Measurements from ENCODE around the gene FOXP4.
"Not testable (repeated sequence)": the region's sequence is repeated elsewhere in the genome, so short reads cannot be mapped to it uniquely, and the experiment has no call there.

The FOXP4 gene

DNA sequence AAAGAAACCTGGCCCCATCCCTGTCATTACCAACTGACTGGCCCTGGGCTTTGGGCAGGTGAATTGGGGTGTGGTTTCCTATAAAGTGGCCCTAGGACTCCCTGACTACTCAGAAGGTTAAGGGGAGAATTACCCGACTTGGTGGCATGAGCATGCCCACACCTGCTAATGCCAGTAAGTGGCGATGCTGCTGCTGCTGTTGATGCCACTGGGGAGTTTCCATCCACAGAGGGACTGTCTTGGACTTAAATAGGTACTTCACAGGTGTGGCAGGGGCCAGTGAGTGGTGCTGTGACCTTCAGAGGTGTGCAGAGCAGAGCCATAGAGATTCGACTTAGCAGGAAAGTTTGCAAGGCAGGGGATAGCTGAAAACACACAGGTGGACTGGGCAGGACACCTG is 59.5 kb downstream of the FOXP4 start:
- Mint-ChIP-seq H3K27me3 (peaks cover 0 to 6% of the 10 kb centered on the region in 2 donors), H3K27ac (no peak overlapping the region), H3K36me3 (peaks cover 4 to 8% of the 10 kb centered on the region in 2 donors), H3K4me3 (no peak overlapping the region), H3K9me3 (no peaks in the 10 kb centered on the region), H3K4me1 (peaks cover 8% of the 10 kb centered on the region in 2 donors)
- DNase-seq = no peak
- no peak for ATAC-seq (replicated peaks)

DNA sequence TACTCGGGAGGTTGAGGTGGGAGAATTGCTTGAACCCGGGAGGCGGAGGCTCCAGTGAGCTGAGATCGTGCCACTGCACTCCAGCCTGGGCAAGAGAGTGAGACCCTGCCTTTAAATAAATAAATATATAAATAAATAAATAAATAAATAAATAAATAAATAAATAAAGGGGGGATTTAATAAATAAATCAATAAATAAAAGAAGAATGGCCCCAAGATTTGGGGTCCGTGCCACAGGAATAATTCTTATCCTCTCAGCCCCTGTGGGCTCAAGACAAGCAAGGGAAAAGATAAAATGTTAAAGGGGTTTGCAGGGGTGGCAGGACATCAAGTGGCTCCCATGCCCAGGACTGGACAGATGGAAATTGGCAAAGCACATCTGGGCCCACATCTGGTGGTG is 60.9 kb downstream of the FOXP4 start:
- no peaks in the 10 kb centered on the region for H3K9me3 Mint-ChIP-seq
- H3K27ac Mint-ChIP-seq = no peak overlapping the region
- H3K4me1 Mint-ChIP-seq = peaks cover 8% of the 10 kb centered on the region in 2 donors
- no peak for ATAC-seq (replicated peaks)
- H3K4me3 Mint-ChIP-seq = no peak overlapping the region
- H3K36me3 Mint-ChIP-seq = peaks cover 0 to under 1% of the 10 kb centered on the region in 2 donors
- DNase-seq = no peak
- H3K27me3 Mint-ChIP-seq = peaks cover 0 to 10% of the 10 kb centered on the region in 2 donors

DNA sequence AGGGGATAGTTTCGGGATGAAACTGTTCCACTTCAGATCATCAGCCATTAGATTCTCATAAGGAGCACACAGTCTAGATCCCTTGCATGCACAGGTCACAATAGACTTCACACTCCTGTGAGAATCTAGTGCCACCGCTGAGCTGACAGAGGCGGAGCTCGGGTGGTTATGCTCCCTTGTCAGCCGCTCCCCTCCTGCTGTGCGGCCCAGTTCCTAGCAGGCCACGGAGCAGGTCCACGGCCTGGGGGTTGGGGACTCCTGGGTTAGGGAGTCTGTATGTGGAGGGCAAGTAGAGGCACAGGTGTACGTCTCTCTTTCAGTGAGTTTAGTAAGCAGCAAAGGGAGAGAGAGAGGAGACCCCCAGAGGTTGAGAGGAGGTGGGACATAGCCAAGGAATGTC is 61.6 kb downstream of the FOXP4 start:
- Mint-ChIP-seq H3K4me1 (peaks cover 5 to 6% of the 10 kb centered on the region in 2 donors), H3K36me3 (no peaks in the 10 kb centered on the region), H3K27ac (no peak overlapping the region), H3K9me3 (peaks cover 0 to 2% of the 10 kb centered on the region in 2 donors), H3K4me3 (no peak overlapping the region), H3K27me3 (peaks cover 5 to 10% of the 10 kb centered on the region in 2 donors)
- no peak for DNase-seq
- ATAC-seq (replicated peaks) = no peak

DNA sequence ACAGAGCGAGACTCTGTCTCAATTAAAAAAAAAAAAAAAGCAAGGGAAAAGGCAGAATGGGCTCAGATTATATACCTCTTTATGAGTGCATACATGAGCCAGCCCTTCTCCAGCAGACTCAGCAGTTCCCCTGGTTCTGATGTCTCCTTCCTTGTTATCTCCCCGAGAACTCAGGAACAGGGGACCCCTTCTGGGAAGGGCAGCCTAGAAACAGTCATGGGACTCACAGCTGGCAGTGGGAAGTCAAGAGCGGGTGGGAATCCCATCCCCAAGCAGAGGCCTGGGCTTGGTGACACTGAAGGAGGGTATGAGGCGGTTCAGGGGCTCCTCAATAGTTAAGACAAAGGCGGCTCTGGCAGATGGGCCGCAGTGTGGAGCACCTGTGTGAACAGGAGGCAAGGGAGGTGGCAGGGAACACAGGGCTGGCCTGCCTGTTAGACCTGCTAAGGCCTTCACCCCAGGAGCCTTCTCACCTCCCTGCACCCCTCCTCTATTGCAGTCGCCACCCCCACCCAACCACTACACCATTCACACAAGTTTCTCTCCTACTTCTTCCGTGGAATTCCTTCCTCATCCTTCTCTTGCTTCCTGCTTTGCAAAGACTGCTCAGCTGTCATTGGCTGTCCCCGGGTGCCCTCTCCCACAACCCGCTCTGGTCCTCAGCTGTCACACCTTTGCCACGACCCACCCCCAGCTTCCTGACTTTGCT is 62.4 kb downstream of the FOXP4 start:
- no peak for ATAC-seq (replicated peaks)

DNA sequence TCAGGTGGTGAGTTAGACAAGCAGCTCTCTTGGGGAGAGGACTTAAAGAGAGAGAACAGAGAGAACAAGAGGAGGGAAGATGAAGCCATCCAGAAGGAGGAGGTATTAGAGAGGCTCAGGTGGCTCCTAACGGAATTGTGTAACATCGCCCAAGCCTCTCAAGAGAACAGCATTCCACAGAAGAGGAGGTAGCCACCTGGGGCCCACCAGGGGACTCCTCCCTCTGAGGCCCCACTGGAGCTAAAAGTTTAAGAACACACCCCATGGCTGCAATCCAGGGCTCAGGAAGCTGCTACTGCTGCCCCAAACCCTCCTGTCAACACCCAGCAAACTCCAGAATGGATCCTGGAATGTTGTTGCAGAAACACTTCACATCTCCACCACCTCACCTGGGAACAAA is 68.5 kb downstream of the FOXP4 start:
- Mint-ChIP-seq H3K27me3 (peaks cover 10 to 12% of the 10 kb centered on the region in 2 donors), H3K36me3 (peaks cover 0 to 1% of the 10 kb centered on the region in 2 donors), H3K4me3 (no peak overlapping the region), H3K4me1 (no peaks in the 10 kb centered on the region), H3K27ac (no peak overlapping the region), H3K9me3 (peaks cover 0 to 2% of the 10 kb centered on the region in 2 donors)
- no peak for ATAC-seq (replicated peaks)
- no peak for DNase-seq

More for the DNA sequence above, 62.4 kb downstream of the FOXP4 start:
- Mint-ChIP-seq H3K4me3 (no peak overlapping the region), H3K4me1 (peaks cover 0 to 2% of the 10 kb centered on the region in 2 donors), H3K9me3 (peaks cover 0 to 2% of the 10 kb centered on the region in 2 donors), H3K27ac (no peak overlapping the region), H3K36me3 (peaks cover 0 to 1% of the 10 kb centered on the region in 2 donors), H3K27me3 (peaks cover 6 to 10% of the 10 kb centered on the region in 2 donors)
- no peak for DNase-seq

DNA sequence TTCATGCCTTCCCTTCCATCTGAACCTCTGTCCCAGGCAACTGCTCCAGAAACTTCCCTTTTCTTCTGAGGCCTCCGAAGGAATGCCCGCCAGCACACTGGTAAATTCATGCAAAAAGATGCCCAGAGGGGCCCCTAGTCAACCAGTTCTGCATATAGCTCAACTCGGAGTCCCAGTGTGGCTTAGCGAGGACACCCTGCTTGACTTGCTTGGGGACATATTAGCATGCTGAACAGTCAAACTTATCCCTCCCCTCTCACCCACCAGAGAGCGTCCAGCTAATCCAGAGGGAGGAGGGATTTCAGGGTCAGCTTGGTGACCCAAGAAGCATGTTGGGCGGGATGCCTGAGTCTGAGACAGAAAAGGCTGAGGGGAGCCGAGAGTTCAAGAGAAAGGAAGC is 69.1 kb downstream of the FOXP4 start:
- DNase-seq (no peak), ATAC-seq (replicated peaks) (no peak)
- Mint-ChIP-seq H3K27ac (no peak overlapping the region), H3K9me3 (peaks cover 0 to 2% of the 10 kb centered on the region in 2 donors), H3K27me3 (peaks cover 10 to 12% of the 10 kb centered on the region in 2 donors), H3K4me1 (no peaks in the 10 kb centered on the region), H3K36me3 (peaks cover 0 to 1% of the 10 kb centered on the region in 2 donors), H3K4me3 (no peak overlapping the region)

DNA sequence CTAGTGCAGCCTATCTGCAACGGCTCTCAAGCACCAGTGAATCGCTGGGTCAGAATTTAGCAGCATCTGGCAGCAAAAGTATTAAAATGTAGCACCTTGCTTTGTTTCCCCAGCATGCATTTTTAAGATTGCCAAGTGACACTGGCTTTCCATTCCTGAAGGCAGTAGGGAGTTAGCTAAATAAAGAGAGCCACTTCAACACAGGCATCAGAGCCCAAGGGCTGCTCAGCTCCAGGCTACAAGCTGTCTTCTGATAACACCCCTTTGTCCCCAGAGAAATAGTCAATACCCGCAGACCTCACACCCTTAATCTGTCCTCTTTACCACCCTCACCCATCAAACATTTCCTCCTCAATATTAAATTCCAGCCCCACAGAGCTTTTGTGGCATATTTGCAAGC is 72.4 kb downstream of the FOXP4 start:
- H3K9me3 Mint-ChIP-seq = peaks cover 6 to 18% of the 10 kb centered on the region in 2 donors

DNA sequence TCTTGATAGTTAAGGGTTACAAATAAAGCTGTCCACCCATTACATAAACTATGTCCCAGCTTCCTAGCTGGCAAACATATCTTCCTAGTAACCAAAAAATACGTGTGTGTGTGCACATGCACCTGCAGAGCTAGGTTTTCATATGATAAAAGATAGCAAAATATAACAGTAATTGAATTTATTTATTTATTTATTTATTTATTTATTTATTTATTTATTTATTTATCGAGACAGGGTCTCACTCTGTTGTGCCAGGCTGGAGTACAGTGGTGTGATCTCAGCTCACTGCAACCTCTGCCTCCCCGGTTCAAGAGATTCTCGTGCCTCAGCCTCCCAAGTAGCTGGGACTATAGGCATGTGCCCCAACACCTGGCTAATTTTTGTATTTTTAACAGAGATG is 73.0 kb downstream of the FOXP4 start:
- H3K27me3 Mint-ChIP-seq = peaks cover 15 to 18% of the 10 kb centered on the region in 2 donors
- H3K27ac Mint-ChIP-seq; H3K4me1 Mint-ChIP-seq; DNase-seq; H3K36me3 Mint-ChIP-seq; ATAC-seq (replicated peaks); H3K4me3 Mint-ChIP-seq: not testable (repeated sequence)
- peaks cover 6 to 18% of the 10 kb centered on the region in 2 donors for H3K9me3 Mint-ChIP-seq

More for the DNA sequence above, 72.4 kb downstream of the FOXP4 start:
- no peak overlapping the region for H3K4me3 Mint-ChIP-seq
- H3K27ac Mint-ChIP-seq = no peak overlapping the region
- ATAC-seq (replicated peaks) (no peak), DNase-seq (no peak)
- H3K4me1 Mint-ChIP-seq = no peaks in the 10 kb centered on the region
- peaks cover 15 to 17% of the 10 kb centered on the region in 2 donors for H3K27me3 Mint-ChIP-seq
- peaks cover 2 to 4% of the 10 kb centered on the region in 2 donors for H3K36me3 Mint-ChIP-seq

DNA sequence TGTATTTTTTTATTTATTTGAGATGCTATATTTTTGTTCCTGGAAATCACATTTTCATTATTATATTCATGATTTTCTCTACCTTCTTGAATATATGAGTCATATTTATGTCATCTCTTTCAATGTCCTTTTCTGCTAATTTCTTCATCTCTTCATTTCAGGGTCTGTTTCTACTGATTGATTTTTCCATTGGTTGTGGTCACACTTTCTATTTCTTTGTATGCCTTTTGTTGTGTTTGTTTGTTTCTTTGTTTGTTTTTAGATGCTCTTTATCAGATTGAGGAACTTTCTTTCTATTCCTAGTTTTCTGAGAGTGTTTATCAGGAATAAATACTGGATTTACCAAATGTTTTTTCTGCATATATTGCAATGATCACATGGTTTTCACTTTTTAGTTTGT is 75.2 kb downstream of the FOXP4 start:
- peaks cover 6 to 18% of the 10 kb centered on the region in 2 donors for H3K9me3 Mint-ChIP-seq
- DNase-seq (no peak), ATAC-seq (replicated peaks) (no peak)
- H3K4me1 Mint-ChIP-seq = peaks cover 6 to 7% of the 10 kb centered on the region in 2 donors
- H3K36me3 Mint-ChIP-seq = peaks cover 2 to 4% of the 10 kb centered on the region in 2 donors
- H3K4me3 Mint-ChIP-seq = no peak overlapping the region
- H3K27ac Mint-ChIP-seq = no peak overlapping the region
- H3K27me3 Mint-ChIP-seq = peaks cover 15 to 21% of the 10 kb centered on the region in 2 donors

DNA sequence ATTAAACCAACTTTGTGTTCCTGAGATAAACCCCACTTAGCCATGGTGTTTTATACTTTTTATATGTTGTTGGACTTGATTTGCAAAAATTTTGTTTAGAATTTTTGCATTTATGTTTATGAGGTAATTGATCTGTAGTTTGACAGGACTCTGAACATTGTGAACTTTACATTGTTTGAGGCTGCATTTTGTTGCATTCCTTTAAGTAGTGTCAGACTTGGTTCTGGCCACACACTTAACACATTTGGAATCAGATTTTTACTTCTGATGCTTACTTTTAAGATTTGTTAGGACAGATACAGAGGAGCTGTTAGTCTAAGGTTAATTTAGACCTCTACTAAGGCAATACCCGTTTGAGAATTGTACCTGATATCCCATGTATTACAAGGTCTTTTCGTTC is 75.6 kb downstream of the FOXP4 start:
- H3K27ac Mint-ChIP-seq = no peak overlapping the region
- DNase-seq (no peak), ATAC-seq (replicated peaks) (no peak)
- H3K4me3 Mint-ChIP-seq = no peak overlapping the region
- H3K4me1 Mint-ChIP-seq = peaks cover 6 to 7% of the 10 kb centered on the region in 2 donors
- H3K9me3 Mint-ChIP-seq = peaks cover 6 to 18% of the 10 kb centered on the region in 2 donors
- peaks cover 17 to 21% of the 10 kb centered on the region in 2 donors for H3K27me3 Mint-ChIP-seq
- peaks cover 2 to 4% of the 10 kb centered on the region in 2 donors for H3K36me3 Mint-ChIP-seq

DNA sequence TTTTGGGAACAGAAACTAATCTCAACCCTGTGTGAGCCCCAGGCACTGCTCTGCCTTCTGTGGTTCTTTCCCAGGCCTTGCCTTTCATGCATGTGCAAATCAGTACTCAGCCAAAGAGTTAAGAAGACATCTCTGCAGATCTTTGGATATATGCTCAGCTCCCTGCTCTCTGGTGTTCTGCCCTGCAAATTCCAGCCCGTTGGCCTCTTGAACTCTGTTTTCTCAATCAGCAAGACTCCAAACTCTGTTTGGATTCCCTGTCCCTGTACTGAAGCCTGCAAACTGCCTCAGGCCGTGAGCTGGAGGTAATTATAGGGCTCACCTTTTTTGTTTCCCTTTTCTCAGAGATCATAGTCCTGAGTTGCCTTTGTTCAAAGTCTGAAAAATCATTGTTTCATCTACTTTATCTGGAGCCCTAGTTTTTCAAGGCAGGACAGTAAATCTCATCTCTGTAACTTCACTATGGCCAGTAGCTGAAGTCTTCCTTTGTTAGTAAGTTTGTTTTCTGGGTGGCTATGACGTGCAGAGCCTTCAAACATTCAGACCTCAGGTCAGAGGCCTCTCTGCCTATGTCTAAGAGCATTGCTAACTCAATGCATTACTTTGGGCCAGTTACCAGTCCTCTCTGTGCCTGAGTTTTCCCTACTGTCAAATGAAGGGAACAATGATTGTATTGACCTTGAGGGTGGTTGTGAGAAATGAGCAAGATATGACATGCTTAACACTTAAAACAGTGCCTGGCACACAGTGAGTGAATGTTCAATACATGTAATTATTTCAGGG is 76.2 kb downstream of the FOXP4 start:
- Mint-ChIP-seq H3K4me3 (no peak overlapping the region), H3K27me3 (peaks cover 17 to 21% of the 10 kb centered on the region in 2 donors), H3K36me3 (peaks cover 2 to 4% of the 10 kb centered on the region in 2 donors), H3K4me1 (peaks cover 6 to 7% of the 10 kb centered on the region in 2 donors), H3K27ac (no peak overlapping the region), H3K9me3 (peaks cover 6 to 18% of the 10 kb centered on the region in 2 donors)
- DNase-seq (no peak), ATAC-seq (replicated peaks) (no peak)

DNA sequence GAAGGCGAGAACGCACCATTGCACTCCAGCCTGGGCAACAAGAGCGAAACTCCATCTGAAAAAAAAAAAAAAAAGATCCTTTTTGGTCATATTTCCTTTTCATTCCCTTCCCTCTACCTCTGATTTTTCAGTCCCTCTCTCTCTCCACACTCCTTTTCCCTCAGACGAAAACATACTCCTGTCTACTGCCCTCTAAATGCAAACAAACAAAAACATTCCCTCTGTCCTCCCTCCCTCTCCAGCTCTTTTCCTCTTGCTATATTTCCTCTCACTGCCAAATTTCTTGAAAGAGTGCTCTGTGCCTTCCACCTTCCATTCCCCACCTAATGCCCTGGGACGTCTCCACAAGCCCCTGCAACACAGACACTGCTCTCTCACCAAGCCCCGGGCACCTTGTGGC is 77.1 kb downstream of the FOXP4 start:
- ATAC-seq (replicated peaks) (no peak), DNase-seq (no peak)
- no peak overlapping the region for H3K27ac Mint-ChIP-seq
- peaks cover 6 to 18% of the 10 kb centered on the region in 2 donors for H3K9me3 Mint-ChIP-seq
- peaks cover 17 to 21% of the 10 kb centered on the region in 2 donors for H3K27me3 Mint-ChIP-seq
- peaks cover 2 to 4% of the 10 kb centered on the region in 2 donors for H3K36me3 Mint-ChIP-seq
- no peak overlapping the region for H3K4me3 Mint-ChIP-seq
- H3K4me1 Mint-ChIP-seq = peaks cover 6 to 7% of the 10 kb centered on the region in 2 donors

DNA sequence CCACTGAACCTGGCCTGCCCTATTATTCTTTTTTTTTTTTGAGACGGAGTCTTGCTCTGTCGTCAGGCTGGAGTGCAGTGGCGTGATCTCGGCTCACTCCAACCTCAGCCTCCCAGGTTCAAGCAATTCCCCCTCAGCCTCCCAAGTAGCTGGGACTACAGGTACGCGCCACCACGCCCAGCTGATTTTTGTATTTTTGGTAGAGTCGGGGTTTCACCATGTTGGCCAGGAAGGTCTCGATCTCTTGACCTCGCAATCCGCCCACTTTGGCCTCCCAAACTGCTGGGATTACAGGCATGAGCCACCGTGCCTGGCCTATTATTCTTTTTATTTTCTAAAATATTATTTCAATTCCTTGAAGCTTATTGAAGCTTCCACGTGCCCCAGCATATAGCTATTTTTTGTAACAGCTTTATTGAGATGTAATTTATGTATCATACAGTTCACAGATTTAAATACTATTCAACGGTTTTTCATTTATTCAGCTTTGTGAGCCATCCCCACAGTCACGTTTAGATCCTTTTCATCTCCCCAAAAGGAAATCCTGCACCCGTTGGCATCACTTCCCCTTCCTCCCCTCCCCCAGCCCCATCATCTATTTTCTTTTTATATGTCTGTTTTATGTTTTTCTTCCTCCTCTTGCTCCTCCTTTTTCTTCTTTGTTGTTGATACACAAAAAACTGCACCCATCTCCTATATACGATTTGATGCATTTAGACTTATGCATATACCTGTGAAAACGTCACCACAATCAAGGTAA is 78.6 kb downstream of the FOXP4 start:
- no peak overlapping the region for H3K27ac Mint-ChIP-seq

DNA sequence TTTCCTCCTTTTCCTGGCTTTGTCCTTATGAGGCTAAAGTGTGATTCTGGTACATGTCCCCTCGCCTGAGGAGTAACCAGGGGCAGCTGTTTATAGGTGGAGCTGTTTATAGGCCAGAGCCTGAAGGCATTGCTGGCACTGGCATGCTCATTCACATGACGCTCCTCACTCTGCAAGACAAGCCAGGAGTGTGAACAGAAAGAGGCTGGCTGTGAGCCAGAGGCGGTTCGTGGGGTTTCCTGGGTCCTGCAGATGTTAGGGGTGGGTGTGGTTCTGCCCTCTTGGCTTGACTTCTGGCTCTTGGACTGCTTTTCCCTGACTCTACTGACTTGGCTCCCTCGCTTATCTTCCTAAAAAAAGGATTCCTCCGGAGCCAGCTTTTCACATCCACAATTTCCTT is 79.3 kb downstream of the FOXP4 start:
- no peak overlapping the region for H3K27ac Mint-ChIP-seq
- peaks cover 19 to 21% of the 10 kb centered on the region in 2 donors for H3K27me3 Mint-ChIP-seq
- H3K4me3 Mint-ChIP-seq = no peak overlapping the region
- H3K4me1 Mint-ChIP-seq = peaks cover 6 to 7% of the 10 kb centered on the region in 2 donors
- peaks cover 2 to 4% of the 10 kb centered on the region in 2 donors for H3K36me3 Mint-ChIP-seq
- DNase-seq = no peak
- peaks cover 6 to 18% of the 10 kb centered on the region in 2 donors for H3K9me3 Mint-ChIP-seq
- ATAC-seq (replicated peaks) = no peak

More for the DNA sequence above, 78.6 kb downstream of the FOXP4 start:
- H3K4me3 Mint-ChIP-seq = no peak overlapping the region
- peaks cover 17 to 21% of the 10 kb centered on the region in 2 donors for H3K27me3 Mint-ChIP-seq
- H3K9me3 Mint-ChIP-seq = peaks cover 6 to 18% of the 10 kb centered on the region in 2 donors
- peaks cover 2 to 4% of the 10 kb centered on the region in 2 donors for H3K36me3 Mint-ChIP-seq
- peaks cover 6 to 7% of the 10 kb centered on the region in 2 donors for H3K4me1 Mint-ChIP-seq
- ATAC-seq (replicated peaks) (no peak), DNase-seq (no peak)

Measured in stimulated activated naive B cell treated with anti-CD40 and anti-IgM and Interleukin-4, amounts not matched to agents 10 μg/mL and 1 μg/mL and 100 μg/mL, for 72 hours (primary cell).